ENCODE data around the gene PRR5. TPM values are rescaled to one million over a fixed set of nuclear protein-coding genes. Genes with fewer than 3 reads are reported as not detected.
"Not testable (repeated sequence)": the region's sequence is repeated elsewhere in the genome, so short reads cannot be mapped to it uniquely, and the experiment has no call there.

The PRR5 gene, protein sequence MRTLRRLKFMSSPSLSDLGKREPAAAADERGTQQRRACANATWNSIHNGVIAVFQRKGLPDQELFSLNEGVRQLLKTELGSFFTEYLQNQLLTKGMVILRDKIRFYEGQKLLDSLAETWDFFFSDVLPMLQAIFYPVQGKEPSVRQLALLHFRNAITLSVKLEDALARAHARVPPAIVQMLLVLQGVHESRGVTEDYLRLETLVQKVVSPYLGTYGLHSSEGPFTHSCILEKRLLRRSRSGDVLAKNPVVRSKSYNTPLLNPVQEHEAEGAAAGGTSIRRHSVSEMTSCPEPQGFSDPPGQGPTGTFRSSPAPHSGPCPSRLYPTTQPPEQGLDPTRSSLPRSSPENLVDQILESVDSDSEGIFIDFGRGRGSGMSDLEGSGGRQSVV
- 10 to 100 TPM; 18.5 to 22.9 (median 22.2) TPM for polyA plus RNA-seq (ENCODE audit: insufficient read length in 3 of 3)

DNA sequence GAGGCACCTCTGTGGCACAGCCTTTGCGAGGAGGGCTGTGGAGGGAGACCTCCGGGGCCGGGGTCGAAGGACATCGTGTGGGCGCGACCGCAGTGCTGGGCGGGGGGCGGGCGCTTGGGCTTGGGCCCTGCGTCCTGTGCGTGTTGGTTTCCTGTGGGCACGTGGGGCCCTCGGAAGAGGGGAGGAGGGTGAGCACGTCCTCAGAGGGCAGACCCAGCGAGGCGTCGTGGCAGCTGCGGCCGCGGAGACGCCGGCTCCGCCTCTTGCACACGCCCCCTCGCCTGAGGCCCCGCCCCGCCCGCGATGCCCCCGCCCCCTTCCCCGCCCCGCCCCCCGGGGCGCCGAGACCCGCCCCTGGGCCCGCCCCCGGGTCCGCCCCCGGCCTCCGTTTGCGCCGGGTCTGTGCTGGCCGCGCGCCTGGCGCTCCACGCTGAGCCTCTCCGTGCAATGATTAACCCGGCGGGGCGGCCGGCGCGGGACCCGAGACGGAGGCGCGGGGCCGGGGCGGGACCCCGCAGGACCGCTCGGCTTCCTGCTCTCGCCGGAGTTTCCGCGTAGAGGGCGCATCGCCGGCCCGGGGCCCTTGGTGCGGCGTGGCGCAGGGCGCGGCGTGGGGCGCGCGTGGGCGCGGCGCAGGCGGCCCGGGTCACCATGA lies at the start of gene PRR5:
TSS of gene PRR5 (plus strand) at position 381 of the 655 bp plus-strand sequence. CDS start at position 652, 271 bp downstream.
- DNase-seq (ENCODE audit: low read depth in 3 of 3, low spot score in 2 of 3) = peak in 2 of 3 donors; percentile 53 to 57

DNA sequence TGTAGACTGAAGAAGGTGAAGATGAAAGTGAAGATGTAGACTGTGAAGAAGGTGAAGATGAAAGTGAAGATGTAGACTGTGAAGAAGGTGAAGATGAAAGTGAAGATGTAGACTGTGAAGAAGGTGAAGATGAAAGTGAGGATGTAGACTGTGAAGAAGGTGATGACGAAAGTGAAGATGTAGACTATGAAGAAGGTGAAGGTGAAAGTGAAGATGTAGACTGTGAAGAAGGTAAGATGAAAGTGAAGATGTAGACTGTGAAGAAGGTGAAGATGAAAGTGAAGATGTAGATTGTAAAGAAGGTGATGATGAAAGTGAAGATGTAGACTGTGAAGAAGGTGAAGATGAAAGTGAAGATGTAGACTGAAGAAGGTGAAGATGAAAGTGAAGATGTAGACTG lies 49.1 kb upstream of the PRR5 start:
- not testable (repeated sequence) for DNase-seq (ENCODE audit: low read depth in 3 of 3, low spot score in 2 of 3)

GRCh38 chr22:44658311-44658953 lies 43.6 kb upstream of the PRR5 start:
- no peak for DNase-seq (ENCODE audit: low read depth in 3 of 3, low spot score in 2 of 3)

- no peak for DNase-seq (ENCODE audit: low read depth in 3 of 3, low spot score in 2 of 3)
Measured at GRCh38 chr22:44659140-44659539, 42.9 kb upstream of the PRR5 start.

GRCh38 chr22:44660051-44660830 lies 41.8 kb upstream of the PRR5 start:
- DNase-seq (ENCODE audit: low read depth in 3 of 3, low spot score in 2 of 3) = no peak

GRCh38 chr22:44661070-44661469 lies 40.9 kb upstream of the PRR5 start:
- no peak for DNase-seq (ENCODE audit: low read depth in 3 of 3, low spot score in 2 of 3)

GRCh38 chr22:44661659-44662569 lies 40.1 kb upstream of the PRR5 start:
- no peak for DNase-seq (ENCODE audit: low read depth in 3 of 3, low spot score in 2 of 3)

GRCh38 chr22:44663256-44663999 lies 38.6 kb upstream of the PRR5 start:
- no peak for DNase-seq (ENCODE audit: low read depth in 3 of 3, low spot score in 2 of 3)

GRCh38 chr22:44664149-44664548 lies 37.9 kb upstream of the PRR5 start:
- DNase-seq (ENCODE audit: low read depth in 3 of 3, low spot score in 2 of 3) = no peak

DNA sequence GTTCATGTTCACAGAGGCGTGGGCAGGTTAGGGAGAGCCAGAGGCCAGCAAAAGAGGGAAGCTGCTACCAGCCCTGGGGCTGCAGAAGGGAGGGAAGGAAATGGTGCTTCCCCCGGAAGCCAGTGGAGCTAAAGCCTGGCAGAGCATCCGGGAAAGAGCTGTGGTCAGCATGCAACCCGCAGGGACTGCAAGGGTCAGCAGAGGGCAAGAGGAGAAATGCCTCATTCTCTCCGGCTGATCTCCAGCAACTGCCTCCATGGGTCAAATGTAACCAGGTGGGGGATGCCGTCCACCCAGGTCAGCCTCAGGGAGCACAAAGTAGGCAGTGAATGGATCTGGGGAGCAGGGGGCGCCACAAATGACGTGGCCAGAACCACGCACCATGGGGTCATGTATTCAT lies 36.9 kb upstream of the PRR5 start:
- no peak for DNase-seq (ENCODE audit: low read depth in 3 of 3, low spot score in 2 of 3)

DNA sequence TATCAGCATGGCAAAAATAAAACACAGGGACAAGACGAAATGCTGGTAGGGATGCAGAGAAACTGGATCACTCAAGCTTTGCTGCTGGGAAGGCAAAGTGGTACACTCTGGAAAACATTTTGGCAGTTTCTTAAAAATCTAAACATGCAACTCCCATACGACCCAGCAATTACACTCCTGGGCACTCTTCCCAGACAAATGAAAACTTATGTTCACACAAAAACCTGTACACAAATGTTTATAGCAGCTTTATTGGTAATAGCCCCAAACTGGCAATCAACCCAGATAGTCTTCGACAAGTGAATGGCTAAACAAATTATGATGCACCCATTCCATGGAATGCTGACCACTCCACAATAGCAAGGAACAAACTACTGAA lies 35.8 kb upstream of the PRR5 start:
- no peak for DNase-seq (ENCODE audit: low read depth in 3 of 3, low spot score in 2 of 3)

DNA sequence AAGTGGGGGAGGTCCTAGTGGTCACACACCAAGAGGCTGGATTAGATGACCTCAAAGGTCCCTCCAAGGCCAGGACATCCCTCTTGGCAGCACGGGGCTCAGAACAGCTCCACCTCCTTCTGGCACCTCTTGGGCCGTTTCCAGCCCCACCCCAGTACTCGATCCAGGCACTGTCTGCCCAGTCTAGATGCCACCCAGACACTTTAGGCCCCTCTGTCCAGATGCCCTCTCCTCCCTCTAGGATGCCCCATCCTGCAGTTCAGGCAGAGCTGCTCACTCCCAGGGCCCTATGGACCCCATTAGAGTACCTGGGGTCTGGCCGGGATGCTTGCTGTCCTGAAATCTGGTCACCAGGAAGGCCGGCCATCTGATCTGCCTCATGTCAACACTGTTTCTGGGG lies 34.7 kb upstream of the PRR5 start:
- DNase-seq (ENCODE audit: low read depth in 3 of 3, low spot score in 2 of 3) = no peak

GRCh38 chr22:44667829-44668189 lies 34.2 kb upstream of the PRR5 start:
- DNase-seq (ENCODE audit: low read depth in 3 of 3, low spot score in 2 of 3) = no peak

GRCh38 chr22:44668190-44668885 lies 33.7 kb upstream of the PRR5 start:
- DNase-seq (ENCODE audit: low read depth in 3 of 3, low spot score in 2 of 3) = no peak

DNA sequence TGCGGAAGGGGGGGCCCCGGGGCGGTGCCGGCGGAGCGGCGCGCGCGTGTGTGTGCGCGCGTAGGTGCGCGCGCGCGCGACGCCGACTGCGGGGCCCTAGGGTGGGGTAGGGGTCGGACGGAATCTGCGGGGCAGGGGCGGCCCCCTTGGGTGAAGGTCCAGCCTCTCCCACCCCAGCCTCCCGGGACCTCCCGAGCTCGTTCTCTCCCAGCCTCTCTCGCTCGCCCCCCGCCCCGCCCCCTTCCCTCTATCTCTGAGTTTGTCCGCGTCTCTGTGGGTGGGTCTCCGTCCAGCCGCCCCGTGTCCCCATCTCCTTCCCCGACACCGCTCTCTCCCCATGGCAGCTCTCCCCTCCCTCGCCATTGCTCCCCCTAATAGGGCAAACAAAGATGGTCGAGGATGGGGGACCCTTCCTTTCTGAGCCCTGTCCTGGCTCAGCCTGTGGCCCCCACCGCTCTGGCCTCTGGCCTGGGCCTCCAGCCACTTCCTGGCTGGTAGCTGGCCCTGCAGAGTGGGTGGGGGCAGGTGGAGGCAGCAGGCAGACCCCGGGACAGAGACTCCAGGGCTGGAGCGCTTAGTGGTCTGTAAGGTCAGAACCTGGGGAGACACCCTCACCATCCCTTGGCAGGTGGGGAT lies 33.0 kb upstream of the PRR5 start:
- DNase-seq (ENCODE audit: low read depth in 3 of 3, low spot score in 2 of 3) = no peak

- no peak for DNase-seq (ENCODE audit: low read depth in 3 of 3, low spot score in 2 of 3)
Measured at GRCh38 chr22:44669561-44669976, 32.4 kb upstream of the PRR5 start.

DNA sequence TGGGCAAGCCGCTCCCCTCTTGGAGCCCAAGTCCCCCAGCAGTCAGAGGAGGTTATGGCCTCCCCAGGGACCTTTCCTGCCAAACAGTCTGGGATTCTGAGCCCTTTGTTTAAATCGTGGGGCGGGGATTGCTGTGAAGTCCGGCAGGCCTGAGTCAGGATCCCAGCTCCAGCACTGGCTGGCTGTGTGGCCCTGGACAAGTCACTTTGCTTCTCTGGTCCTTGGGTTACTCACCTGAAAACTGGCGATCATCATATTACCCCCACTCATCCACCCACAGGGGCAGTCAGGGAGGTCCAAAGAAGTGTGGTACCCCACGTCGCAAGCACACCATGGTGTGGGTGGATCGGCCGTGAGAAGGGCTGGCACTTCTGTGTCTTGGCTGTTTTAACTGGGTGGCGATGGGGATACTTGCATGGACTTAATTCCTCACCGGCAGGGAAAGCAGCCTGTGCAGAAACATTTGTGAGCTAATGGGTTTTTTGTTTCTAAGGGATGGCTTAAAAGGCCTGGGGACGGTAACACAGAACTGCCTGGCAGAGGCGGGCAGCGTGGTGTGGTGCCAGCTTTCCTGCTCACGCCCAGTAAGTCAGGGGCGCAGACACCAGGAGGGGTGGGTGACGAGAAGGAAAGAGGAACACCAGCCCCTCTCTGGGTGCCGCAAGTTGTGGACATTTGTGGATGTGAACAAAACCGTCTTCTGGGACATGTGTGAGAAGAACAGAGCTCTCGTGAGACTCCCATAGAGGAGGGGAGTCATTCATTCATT lies 31.6 kb upstream of the PRR5 start:
- DNase-seq (ENCODE audit: low read depth in 3 of 3, low spot score in 2 of 3) = no peak

Data from right renal cortex interstitium (tissue), 3 donors.